ENCODE data around the gene PDZRN3. TPM values are rescaled to one million over a fixed set of nuclear protein-coding genes. Genes with fewer than 3 reads are reported as not detected.

The PDZRN3 gene
- total and polyA plus RNA-seq, 2 of the 13 experiments (the other 11 are each of a cell fraction or from before 2014, with no cell fraction given), result not detected

DNA sequence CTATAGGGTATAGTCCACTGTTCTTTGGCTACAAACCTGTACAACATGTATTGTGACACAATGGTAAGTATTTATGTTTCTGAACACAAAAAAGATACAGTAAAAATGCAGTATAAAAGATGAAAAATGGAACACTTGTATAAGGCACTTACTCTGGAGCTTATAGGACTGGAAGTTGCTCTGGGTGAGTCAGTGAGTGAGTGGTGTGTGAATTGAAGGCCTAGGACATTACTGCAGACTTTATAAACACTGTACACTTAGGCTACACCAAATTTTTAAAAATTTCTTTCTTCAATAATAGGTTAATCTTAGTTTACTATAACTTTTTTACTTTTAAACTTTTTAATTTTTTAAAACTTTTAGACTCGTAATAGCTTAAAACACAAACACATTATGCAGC is 10.5 kb upstream of the PDZRN3 start (continued):
- TF ChIP-seq, protein P1, sequence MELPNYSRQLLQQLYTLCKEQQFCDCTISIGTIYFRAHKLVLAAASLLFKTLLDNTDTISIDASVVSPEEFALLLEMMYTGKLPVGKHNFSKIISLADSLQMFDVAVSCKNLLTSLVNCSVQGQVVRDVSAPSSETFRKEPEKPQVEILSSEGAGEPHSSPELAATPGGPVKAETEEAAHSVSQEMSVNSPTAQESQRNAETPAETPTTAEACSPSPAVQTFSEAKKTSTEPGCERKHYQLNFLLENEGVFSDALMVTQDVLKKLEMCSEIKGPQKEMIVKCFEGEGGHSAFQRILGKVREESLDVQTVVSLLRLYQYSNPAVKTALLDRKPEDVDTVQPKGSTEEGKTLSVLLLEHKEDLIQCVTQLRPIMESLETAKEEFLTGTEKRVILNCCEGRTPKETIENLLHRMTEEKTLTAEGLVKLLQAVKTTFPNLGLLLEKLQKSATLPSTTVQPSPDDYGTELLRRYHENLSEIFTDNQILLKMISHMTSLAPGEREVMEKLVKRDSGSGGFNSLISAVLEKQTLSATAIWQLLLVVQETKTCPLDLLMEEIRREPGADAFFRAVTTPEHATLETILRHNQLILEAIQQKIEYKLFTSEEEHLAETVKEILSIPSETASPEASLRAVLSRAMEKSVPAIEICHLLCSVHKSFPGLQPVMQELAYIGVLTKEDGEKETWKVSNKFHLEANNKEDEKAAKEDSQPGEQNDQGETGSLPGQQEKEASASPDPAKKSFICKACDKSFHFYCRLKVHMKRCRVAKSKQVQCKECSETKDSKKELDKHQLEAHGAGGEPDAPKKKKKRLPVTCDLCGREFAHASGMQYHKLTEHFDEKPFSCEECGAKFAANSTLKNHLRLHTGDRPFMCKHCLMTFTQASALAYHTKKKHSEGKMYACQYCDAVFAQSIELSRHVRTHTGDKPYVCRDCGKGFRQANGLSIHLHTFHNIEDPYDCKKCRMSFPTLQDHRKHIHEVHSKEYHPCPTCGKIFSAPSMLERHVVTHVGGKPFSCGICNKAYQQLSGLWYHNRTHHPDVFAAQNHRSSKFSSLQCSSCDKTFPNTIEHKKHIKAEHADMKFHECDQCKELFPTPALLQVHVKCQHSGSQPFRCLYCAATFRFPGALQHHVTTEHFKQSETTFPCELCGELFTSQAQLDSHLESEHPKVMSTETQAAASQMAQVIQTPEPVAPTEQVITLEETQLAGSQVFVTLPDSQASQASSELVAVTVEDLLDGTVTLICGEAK (IDR thresholded peaks at IDR 0.05), result no peak
- TF ChIP-seq, protein P1 (CRISPR knock-in tag; IDR thresholded peaks at IDR 0.05), result no peak
- TF ChIP-seq KMT2B (CRISPR knock-in tag; IDR thresholded peaks at IDR 0.05) (no peak), NBN (conservative IDR thresholded peaks at IDR 0.05) (no peak), ZNF234 (CRISPR knock-in tag; conservative IDR thresholded peaks at IDR 0.05) (no peak), GATAD2A (CRISPR knock-in tag; IDR thresholded peaks at IDR 0.05) (no peak), RNF219 (CRISPR knock-in tag; IDR thresholded peaks at IDR 0.05) (no peak)

Measured in HepG2 (cell line).